Stimulated activated CD8-positive, alpha-beta memory T cell treated with anti-CD3 and anti-CD28 coated beads, Interleukin-15, amount 100 ng/mL, for 48 hours (primary cell): ENCODE results near the gene PIGZ.

Experiments used
- DNase-seq, 2 donors: peaks; one replicate each; pipeline ENCODE4 v3.0.0-alpha.2; 2020; ENCODE audit warnings: low read depth in 2 of 2

Gene PIGZ

GRCh38 chr3:196983186-196983585 is 14.6 kb upstream of the PIGZ start:
- no peak for DNase-seq

DNA sequence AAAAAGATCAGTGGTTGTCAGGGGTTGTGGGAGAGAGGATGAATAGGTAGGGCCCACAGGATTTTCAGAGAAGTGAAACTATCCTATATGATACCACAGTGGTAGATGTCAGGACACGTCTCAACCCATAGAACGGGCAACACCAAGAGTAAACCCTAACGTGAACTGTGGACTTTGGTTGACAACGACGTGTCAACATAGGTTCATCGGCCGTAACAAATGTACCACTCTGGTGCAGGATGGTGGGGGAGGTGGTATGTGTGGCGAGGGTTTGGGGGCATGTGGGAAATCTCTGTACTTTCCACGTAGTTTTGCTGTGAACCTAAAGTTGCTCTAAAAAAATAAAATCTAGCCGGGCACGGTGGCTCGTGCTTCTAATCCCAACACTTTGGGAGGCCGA is 13.0 kb upstream of the PIGZ start:
- DNase-seq: no peak

DNA sequence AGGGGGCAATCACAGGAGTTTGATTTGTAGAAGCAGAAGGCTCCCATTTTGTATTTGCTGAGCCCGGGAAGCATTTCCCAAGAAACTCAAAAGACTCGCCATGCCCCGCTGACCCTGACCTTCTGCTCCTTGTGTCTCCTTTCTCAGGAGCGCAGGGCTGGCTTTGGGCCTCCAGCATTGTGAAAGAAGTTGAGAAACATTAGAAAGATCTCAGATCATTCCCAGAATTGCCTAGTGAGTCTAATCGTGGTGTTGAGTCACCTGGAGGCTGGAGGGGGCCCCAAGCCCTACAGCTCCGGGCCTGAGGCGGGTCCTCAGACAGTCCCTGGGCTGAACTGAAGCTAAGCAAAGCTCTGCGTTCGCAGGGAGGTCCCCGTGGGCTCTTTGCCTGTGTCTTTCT is 10.9 kb upstream of the PIGZ start:
- DNase-seq: no peak

DNA sequence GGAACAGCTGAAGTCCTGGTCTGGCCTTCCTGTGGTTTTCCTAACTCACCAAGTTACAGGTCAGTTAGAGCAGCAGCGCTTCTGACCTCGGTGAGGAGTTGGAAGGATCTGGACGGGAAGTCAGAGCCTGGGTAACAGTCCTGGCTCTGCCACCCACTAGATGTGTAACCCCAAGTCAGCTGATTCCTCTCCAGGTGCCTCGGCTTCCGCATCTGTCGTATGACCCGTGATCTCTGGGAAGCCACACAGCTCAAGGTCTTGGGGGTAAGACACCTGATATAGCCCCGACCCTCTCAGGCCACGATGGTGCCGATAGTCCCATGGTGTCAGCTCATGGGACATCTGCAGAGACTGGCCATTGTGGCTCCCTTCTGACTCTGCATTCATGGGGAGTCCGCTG is 8.3 kb upstream of the PIGZ start:
- DNase-seq: no peak

DNA sequence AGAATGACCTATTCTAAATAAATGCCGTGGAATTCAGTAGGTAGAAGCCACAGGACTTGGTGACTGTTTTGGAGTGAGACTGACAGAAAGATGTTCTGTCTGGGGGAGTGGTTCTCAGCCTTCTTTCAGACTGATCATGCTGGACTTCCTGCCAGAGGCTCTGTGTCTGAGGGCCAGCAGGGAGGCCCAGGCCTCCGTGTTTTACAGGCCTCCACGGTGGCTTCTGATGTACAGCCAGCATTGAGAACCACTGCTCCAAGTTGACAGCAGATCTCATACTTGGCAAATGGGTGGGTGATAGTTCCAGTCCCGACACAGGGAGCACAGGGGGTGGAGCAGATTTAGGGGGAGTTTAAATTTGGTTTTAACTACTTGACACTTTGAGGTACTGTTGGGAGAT is 6.7 kb upstream of the PIGZ start:
- no peak for DNase-seq

DNA sequence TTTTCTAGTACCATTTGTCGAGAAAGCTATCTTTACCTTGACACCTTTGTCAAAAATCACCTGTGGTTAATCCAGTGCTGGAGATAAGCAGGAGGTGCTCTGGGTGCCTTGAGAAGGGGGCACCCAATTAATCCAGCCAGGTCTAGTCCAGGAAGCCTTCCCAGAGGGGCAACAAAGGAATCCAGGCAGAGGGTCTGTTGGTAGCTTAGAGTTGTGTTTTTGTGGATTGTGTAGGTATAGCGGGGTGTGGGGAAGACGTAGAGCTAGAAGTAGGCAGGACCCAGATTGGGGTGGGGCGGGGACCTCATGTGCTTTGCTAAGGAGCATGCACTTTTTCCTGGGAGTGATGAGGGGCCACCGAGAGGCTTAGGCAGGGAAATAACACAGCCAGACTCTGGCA is 6.0 kb upstream of the PIGZ start:
- DNase-seq: no peak

- no peak for DNase-seq
These were observed 2.6 kb upstream of the PIGZ start for GRCh38 chr3:196971094-196971698.

DNA sequence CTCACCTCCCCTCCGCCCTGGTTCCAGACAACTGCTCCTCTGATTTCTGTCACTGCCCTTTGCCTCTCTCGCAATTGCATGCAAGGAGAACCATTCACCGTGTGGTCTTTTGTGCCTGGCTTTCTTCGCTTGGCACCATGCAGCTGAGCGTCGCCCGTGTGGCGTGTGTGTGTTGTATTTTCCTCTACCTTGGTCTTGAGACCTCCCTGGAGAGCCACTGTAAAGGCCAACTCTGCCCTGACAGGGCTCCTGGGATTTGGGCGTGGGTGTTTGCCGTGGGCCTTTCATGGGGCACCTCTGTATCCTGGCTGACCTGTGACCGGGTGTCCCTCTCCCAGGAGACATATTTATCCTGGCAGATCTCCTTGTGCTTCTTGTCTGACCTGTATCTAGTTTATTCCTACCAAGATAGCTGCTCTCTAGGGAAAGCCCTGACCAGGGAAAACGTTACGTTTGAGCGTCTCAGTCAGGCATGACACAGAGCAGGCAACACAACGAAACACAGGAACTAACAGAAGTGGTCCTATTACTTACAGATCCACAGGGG is 2.0 kb upstream of the PIGZ start:
- DNase-seq: no peak

DNA sequence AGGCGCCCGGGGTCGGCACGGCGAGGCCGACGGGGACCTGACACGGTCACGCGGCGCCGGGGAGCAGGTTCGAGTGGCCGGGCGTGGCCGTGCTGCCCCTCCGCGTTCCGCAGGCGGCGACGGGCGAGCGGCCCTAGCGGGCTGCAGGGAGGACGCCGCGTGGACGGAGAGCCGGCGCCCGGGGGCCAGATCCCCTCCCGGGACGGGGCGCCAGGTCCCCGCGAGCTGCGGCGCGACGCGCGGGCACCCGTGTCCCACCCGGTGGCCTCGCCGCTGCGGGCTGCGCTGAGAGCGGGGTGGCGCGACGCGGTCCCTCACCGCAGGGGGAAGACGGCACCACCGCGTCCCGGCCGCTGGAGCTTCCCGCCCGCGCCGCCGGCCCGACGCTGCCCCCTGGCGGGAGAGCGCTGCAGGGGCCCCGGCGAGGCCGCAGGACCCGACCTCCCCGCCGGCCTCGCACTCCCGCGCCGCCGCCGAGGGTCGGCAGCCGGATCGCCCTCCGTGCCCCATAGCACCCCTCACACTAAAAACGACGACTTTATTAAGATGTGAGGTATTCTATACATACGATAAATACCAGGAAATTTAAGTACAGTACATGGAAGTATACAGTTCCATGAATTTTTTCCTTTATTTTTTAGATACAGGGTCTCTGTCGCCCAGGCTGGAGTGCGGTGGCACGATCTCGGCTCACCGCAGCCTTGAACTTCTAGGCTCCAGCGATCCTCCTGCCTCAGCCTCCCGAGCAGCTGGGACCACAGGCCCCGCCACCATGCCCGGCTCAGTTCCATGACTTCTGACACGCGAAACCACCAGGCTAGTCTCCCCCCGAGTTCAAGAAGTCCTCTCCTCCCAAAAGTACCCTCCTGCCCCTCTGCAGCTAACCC is 1.3 kb upstream of the PIGZ start:
- peak; percentile 50 to 56 for DNase-seq

GRCh38 chr3:196969134-196969659 is 564 bp upstream of the PIGZ start:
- peak; percentile 20 to 28 for DNase-seq

DNA sequence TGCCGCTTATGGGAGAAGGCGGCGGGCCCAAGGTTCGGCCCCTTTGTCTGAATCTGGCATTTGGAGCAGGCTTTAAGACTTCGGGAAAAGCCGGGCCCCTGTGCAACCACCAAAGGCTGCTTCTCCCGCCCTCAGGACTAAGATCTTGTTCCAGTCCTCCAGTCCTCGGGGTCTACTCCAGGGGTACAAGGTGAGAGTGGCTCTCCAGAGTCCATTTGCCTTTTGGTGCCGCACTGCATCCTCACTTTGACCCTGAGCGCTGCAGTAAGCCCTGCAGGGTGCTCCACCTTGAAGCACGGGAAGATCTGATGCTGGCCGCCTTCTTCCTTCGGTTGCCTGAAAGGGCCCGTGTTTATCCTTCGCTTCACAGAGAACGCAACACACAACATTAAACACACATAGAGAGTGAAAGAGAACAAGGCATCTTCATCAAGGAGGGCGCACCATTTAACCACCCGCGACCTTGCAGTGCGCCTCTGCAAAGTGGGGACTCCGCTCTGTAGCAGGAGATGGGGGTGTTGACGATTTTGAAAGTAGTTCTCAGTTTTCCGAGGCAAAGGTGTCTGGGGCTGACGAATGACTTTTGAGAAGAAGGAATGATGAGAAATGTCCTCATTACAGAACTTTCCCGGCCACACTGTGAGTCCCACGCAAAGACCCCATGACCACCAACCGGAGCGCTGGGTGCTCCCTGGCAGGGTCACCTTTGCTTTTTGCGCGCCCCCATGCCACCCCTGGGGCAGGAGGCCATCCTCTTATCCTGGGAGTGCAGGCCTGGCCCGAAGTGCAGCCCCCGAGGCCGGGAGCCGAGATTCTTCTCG is 1.0 kb downstream of the PIGZ start:
- DNase-seq: no peak

- DNase-seq: no peak
These were observed 1.9 kb downstream of the PIGZ start for GRCh38 chr3:196966526-196967401.

DNA sequence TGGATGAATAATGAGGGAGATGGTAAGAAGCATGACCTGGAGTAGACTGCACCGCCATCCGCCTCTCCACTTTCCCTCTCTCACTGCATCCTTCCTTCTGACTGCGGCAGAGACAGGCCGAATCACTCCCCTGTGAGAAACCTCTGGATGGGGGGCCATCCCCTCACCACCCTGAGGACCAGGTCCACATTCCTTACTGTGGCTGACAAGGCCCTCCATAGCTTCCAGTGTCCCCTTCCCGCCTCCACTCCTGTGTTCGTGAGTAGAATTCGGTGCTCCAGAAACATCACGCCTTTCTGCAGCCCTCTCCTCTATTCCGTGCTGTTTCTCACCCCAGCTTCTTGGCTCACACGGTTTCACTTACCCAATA is 2.8 kb downstream of the PIGZ start:
- no peak for DNase-seq

- no peak for DNase-seq
These were observed 3.4 kb downstream of the PIGZ start for GRCh38 chr3:196965112-196965803.

- no peak for DNase-seq
These were observed 5.0 kb downstream of the PIGZ start for GRCh38 chr3:196963631-196963953.

DNA sequence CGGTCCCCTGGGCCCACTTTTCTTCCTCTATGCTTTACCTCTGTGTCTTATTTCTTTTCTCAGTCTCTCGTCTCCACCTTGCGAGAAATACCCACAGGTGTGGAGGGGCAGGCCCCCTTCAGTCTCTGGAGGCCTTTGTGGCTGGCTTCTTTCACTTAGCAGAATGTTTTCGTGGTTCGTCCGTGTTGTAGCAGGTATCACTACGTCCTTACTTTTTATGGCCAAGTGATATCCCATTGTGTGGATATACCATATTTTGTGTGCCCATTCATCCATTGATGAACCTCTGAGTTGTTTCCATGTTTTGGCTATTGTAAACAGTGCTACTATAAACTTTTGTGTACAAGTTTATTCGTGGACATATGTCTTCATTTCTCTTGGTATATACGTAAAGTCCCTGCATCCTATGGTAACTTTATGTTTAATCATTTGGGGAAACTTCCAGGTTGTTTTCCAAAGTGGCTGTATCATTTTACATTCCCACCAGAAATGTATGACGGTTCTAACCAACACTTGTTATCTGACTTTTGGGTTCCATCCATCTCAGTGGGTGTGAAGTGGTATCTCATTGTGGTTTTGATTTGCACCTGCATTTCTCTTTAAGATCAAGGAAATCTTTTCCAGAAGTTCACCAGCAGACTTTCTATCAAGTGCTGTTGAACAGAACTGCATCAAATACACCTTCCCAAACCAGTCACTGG is 5.6 kb downstream of the PIGZ start:
- DNase-seq: no peak

DNA sequence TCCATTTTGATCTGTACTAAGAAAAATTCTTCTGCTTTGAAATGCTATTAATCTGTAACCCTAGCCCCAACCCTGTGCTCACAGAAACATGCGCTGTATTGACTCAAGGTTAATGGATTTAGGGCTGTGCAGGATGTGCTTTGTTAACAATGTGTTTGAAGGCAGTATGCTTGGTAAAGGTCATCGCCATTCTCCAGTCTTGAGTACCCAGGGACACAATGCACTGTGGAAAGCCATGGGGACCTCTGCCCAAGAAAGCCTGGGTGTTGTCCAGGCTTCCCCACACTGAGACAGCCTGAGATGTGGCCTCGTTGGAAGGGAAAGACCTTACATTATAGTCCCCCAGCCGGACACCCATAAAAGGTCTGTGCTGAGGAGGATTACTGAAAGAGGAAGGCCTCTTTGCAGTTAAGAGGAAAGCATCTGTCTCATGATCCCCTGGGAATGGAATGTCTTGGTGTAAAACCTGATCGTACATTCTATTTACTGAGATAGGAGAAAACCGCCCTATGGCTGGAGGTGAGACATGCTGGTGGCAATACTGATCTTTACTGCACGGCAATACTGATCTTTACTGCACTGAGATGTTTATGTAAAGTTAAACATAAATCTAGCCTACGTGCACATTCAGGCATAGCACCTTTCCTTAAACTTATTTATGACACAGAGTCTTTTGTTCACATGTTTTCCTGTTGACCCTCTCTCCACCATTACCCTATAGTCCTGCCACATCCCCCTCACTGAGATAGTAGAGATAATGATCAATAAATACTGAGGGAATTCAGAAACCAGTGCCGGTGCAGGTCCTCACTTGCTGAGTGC is 6.3 kb downstream of the PIGZ start:
- no peak for DNase-seq

- DNase-seq: no peak
These were observed 13.8 kb downstream of the PIGZ start for GRCh38 chr3:196954832-196955231.

DNA sequence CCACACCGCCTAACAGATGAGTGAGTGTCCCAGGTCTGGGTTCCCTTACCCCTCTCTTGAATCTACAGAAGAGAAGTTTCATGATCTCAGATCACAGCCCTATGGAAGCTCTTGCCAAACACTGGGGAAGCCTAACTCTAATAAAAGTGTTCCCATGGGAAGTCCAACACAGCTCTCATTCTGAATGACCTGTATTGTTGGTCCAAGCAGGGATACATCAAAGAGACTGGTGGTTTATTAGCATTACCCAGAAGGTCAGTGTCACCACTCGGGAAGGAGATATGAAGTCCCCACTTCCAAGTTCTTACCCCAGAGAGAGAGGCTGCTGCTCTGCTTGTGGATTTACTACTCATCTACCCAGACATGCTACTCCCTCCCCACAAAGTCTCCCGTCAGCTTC is 17.3 kb downstream of the PIGZ start:
- no peak for DNase-seq
